ENCODE measurements around the gene TMEM18.

TMEM18 gene

DNA sequence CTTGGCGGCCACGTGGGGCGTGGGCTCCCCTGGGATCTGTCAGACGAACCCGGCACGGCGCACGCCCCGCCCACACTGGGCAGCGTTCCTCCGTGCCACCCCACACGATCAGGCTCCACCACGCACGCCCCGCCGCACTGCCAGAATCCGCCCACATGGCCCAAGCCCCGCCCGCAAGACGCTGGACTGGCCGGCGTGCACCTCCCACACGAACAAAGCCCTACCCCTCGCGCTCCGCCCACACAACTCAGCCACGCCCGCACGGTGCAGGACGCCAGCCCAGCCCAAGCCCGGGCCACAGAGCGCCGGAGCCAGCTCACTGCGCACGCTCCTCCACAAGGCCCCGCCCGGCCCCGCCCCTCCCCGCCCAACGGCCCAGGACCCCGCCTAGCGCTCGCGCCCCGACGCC lies 555 bp downstream of the TMEM18 start (continued):
- peak; percentile 65 for TF ChIP-seq KLF8 (tag by site-specific recombination; IDR thresholded peaks at IDR 0.05)

DNA sequence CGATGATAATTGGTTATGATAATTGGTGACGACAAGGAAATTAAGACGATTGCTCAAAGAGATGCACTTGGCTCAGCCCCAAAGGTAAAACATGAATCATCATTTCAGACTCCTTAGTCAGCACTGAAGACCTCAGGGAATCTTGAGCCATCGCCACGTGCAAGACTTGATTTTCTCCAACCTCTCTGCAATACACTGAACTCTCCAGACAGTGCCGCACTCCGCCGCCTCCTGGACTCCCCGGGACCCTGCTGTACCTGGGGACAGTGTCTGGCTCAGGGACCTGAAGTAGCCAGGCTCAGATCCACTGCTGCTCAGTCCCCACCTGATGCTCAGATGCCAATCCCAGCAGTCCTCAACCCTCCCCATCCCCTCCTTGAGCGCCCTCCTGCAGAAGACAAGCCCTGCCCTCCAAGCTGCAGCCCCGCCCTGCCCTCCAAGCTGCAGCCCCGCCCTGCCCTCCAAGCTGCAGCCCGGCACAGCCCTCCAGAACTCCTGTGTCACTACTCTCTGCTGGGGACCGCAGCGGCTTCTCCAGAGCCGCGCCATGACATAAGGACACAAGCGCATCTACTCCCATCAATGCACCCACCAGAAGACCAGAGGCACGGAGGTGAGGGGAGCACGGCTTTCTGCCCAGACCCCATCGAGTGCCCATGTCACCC lies 1.1 kb downstream of the TMEM18 start:
- peaks cover 0 to 33% of the 10 kb centered on the region in 2 experiments; a peak in 1 of 3 replicates for H3K36me3 ChIP-seq (ENCODE audit: control insufficient read depth in 2 of 2, insufficient read depth in 1 of 2, low read length in 2 of 2)
- H3K9me3 ChIP-seq (ENCODE audit: control insufficient read depth, insufficient read depth, low read depth, low read length): no peaks in the 10 kb centered on the region
- peak overlapping the region; percentile 43; the same call in 1 of the 2 replicates for H3K27ac ChIP-seq (ENCODE audit: extremely low read depth, low read depth, low read length)
- H3K4me1 ChIP-seq (ENCODE audit: control insufficient read depth, insufficient read depth, low read length): no peaks in the 10 kb centered on the region; the same call in 1 of the 2 replicates
- TF ChIP-seq ZSCAN18 (tag by site-specific recombination; IDR thresholded peaks at IDR 0.05): no peak
- 0 out of 2 replicates have a peak, but pooled peaks have one; percentile 13 for TF ChIP-seq ZNF692 (tag by site-specific recombination; IDR thresholded peaks at IDR 0.05)
- TF ChIP-seq ZNF416 (tag by site-specific recombination; IDR thresholded peaks at IDR 0.05): no peak
- TF ChIP-seq CTCF (tag by site-specific recombination; IDR thresholded peaks at IDR 0.05): 0 out of 2 replicates have a peak, but pooled peaks have one; percentile 12
- TF ChIP-seq ZNF843 (tag by site-specific recombination; IDR thresholded peaks at IDR 0.05): 0 out of 2 replicates have a peak, but pooled peaks have one; percentile 12
- TF ChIP-seq ZFP69B (tag by site-specific recombination; IDR thresholded peaks at IDR 0.05): no peak
- TF ChIP-seq ZBTB8A (tag by site-specific recombination; IDR thresholded peaks at IDR 0.05): peak; percentile 39; the same call in 1 of the 2 replicates
- 0 out of 2 replicates have a peak, but pooled peaks have one; percentile 21 for TF ChIP-seq ZNF341 (tag by site-specific recombination; IDR thresholded peaks at IDR 0.05; ENCODE audit: low read depth)
- TF ChIP-seq ZIC2 (tag by site-specific recombination; IDR thresholded peaks at IDR 0.05): peak; percentile 41; the same call in 1 of the 2 replicates
- 0 out of 2 replicates have a peak, but pooled peaks have one; percentile 9 for TF ChIP-seq PRDM10 (tag by site-specific recombination; IDR thresholded peaks at IDR 0.05)
- TF ChIP-seq SCRT2 (tag by site-specific recombination; IDR thresholded peaks at IDR 0.05): peak; percentile 64
- TF ChIP-seq KLF17 (tag by site-specific recombination; IDR thresholded peaks at IDR 0.05): 0 out of 2 replicates have a peak, but pooled peaks have one; percentile 51
- TF ChIP-seq ZNF76 (tag by site-specific recombination; IDR thresholded peaks at IDR 0.05; ENCODE audit: borderline replicate concordance, low read depth): 0 out of 2 replicates have a peak, but pooled peaks have one; percentile 17
- no peak for TF ChIP-seq ZSCAN23 (tag by site-specific recombination; IDR thresholded peaks at IDR 0.05)
- ChIA-PET POLR2A (interaction anchor here (1.0 to 1.4 kb wide), 3 partner anchors 9 to 100 kb away, joined by 3 to 6 read pairs (median 3); no protein-coding TSS in a partner anchor), CTCF (no interaction called here)
- H3K4me3 ChIP-seq (ENCODE audit: low read depth, low read length): peak overlapping the region; percentile 72

All from HEK293 (cell line).